HG02885 (cell line): ENCODE data around the gene FAM13A.

Experiments
- ATAC-seq: cut with Tn5 transposase; IDR thresholded peaks from one replicate; pipeline ENCODE4 v1.9.1; 2021; ENCODE audit warnings: mild to moderate bottlenecking; ENCODE audit not compliant: unreplicated experiment, poor library complexity

Gene FAM13A

GRCh38 chr4:88796545-88796944, 260.4 kb downstream of the FAM13A start:
- no peak for ATAC-seq

- ATAC-seq: no peak
Observed at GRCh38 chr4:88794952-88795351, 262.0 kb downstream of the FAM13A start.

- ATAC-seq: no peak
Observed at GRCh38 chr4:88794087-88794690, 262.8 kb downstream of the FAM13A start.

GRCh38 chr4:88793475-88793874, 263.5 kb downstream of the FAM13A start:
- ATAC-seq: peak; percentile 78

GRCh38 chr4:88792821-88793220, 264.2 kb downstream of the FAM13A start:
- no peak for ATAC-seq

- peak; percentile 77 for ATAC-seq
Observed at GRCh38 chr4:88792268-88792781, 264.7 kb downstream of the FAM13A start.

- ATAC-seq: no peak
Observed at GRCh38 chr4:88791274-88791673, 265.7 kb downstream of the FAM13A start.

- ATAC-seq: no peak
Observed at GRCh38 chr4:88788895-88789294, 268.1 kb downstream of the FAM13A start.

GRCh38 chr4:88788424-88788823, 268.6 kb downstream of the FAM13A start:
- no peak for ATAC-seq

GRCh38 chr4:88786011-88786410, 271.0 kb downstream of the FAM13A start:
- ATAC-seq: no peak

- no peak for ATAC-seq
Observed at GRCh38 chr4:88780389-88780788, 276.6 kb downstream of the FAM13A start.

GRCh38 chr4:88779431-88779830, 277.6 kb downstream of the FAM13A start:
- ATAC-seq: no peak

GRCh38 chr4:88775529-88775928, 281.5 kb downstream of the FAM13A start:
- ATAC-seq: peak; percentile 63

GRCh38 chr4:88775026-88775425, 282.0 kb downstream of the FAM13A start:
- no peak for ATAC-seq

- no peak for ATAC-seq
Observed at GRCh38 chr4:88771883-88772450, 285.0 kb downstream of the FAM13A start.

GRCh38 chr4:88765729-88766128, 291.3 kb downstream of the FAM13A start:
- ATAC-seq: no peak

GRCh38 chr4:88763075-88763474, 293.9 kb downstream of the FAM13A start:
- no peak for ATAC-seq

GRCh38 chr4:88761861-88762523, 295.0 kb downstream of the FAM13A start:
- no peak for ATAC-seq

GRCh38 chr4:88761342-88761741, 295.6 kb downstream of the FAM13A start:
- ATAC-seq: no peak

- no peak for ATAC-seq
Observed at GRCh38 chr4:88759895-88760290, 297.1 kb downstream of the FAM13A start.

- no peak for ATAC-seq
Observed at GRCh38 chr4:88759039-88759894, 297.7 kb downstream of the FAM13A start.
